GM18526 (cell line): ENCODE data around the gene MYO18A.

Source experiments
- POLR2A ChIP-seq: IDR thresholded peaks from 3 replicates; pipeline ENCODE4 v1.6.1; 2011; ENCODE audit not compliant: insufficient read length; ENCODE audit errors: extremely low read depth

The MYO18A gene

DNA sequence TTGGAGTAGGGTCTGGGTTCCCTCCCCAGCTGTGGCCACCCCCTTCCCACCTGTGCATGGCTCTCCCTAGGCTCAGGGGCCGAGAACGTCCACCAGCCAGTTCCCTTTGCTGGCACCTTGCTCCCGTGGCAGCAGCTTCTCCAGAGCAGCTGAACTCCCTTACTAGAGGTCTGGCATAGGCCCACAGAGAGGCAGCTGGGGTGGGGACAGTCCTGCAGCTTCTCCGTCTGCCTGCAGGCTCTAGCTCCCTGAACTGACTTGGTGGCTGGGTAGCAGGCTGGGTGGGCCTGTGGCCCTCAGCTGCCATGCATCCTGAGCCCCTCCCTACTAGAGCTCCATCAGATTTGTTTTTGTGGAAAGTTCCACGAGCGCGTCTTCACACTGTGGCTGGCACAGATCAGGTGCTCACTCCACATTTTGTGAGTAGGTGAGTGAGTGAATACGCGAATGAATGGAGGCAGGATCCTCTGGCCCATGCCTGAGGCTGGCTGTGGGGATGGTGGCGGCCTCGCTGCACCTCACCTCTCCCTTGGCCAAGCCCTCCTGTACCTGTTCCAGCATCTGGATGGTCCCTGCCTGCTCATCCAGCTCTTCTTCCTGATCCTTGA, 86.0 kb downstream of the MYO18A start:
- TF ChIP-seq POLR2A = no peak

DNA sequence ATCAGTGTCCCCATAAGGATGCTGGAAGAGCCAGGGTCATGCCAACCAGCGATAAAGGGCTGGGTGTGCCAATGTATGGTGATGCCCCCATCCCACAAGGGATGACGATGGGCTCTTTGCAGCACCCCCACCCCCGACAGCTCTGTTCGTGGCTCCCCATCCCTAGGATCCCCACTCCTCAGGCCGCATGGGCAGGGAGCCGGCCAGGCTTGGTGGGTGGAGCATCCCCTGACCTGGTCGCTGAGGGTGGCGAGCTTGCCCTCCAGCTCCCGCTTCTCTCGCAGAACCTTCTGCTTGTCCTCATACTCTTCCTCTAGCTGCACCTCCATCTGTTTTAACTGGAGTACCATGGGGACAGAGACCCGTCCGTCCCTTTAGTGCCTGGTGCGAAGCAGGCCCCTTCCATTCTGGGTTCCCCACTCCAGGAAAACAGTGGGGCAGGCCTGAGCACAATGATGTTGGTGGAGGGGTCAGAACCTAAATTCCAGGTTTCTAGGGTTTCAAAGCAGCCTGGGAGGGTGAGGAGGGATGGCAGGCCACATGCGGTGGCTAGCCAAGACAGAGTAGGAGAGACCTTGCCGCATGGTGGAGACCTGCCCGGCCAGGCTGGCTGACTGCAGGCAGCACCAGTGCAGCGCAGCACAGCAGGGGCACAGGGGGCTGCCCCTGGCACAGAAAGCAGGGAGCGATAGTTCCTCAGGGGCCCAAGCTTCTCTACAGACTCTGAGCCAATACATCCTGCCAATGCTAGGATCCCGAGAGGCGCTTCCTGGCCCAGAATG, 86.9 kb downstream of the MYO18A start:
- no peak for TF ChIP-seq POLR2A

DNA sequence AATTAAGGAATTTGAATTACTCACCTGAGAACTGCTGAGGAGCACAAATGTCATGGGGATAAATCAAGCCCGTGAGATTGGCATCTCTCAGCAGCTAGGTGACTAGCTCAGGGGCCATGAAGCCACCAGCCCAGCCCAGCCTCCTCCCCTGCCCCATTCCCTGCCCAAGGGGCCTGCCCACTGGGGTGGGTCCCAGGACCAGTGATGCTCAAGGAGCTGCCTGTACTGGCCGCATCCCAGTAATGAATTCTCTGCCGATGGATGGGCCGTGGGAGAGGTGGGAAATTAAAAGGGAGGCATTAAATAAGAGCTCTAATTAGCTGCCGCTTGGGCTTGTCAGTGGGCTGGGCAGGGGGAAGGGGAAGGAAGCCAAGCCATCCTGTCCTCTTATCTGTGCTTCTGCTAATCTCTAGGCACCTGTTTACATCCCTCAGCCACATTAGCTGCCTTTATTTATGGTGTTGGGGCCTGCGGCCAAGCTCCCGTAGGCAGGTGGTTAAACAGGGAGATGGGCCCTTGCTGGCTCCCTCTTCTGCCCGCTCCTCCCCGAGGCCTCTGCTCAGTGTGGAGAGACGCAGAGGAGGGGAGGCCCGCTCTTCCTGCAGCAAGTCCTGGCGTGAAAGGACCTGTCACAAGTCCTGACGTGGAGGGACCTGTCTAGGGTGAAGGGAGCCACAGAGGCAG, 88.5 kb downstream of the MYO18A start:
- no peak for TF ChIP-seq POLR2A

DNA sequence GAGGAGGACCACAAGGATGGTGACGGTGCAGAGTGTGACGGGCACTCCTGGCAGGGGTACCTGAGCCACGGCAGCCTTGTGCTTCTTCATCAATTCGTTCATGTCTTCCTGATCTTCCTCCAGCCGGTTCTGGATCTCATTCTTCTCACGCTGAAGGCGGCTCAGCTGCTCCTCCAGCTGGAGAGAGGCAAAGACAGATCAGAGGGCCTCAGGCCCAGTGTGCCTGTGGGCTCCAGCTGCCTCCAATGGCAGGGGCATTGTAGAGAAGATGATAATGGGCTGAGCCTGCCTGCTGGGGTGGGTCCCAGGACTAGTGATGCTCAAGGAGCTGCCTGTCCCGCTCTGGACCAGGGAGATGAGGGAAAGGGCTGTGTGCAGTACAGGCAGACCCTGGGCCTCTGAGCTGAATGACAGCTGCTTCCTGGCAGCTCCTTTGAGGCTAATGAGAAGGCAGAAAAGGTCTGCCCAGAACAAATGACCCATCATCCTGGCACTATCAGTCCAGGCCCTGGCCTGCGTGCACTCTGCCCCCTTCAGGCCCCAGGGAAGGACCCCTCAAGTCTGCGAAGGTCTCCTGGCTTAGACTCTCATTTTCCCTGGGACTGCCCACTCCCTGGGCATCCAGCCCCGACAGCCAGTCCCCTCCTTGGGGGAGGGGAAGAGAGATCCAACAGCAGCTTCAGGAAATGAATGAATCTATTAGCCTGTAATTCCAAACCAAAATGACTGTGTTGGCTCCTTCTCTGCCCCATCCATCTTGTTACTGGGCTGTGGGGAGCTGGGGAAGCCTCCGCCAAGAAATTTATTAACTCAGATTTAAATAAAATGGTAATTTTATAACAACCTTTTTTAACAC, 89.2 kb downstream of the MYO18A start:
- no peak for TF ChIP-seq POLR2A

DNA sequence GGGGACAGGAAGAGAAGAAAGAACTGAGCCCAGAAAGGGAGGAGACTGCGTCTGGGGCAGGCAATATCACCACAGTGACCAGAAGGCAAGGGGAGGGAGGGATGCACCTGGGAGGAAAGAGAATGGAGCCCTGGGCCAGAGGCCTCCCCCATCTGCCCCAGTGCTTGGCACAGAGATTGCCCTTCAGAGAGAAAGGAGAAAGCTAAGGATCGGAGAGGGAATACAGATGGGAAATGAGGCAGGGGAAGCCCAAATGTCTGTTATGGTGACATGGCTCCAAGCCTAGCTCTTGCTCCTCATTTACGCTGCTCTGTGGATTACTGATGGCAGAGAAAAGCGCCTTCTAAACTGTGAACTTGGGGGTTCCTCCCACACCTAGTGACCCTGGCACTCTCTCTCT, 90.1 kb downstream of the MYO18A start:
- no peak for TF ChIP-seq POLR2A

DNA sequence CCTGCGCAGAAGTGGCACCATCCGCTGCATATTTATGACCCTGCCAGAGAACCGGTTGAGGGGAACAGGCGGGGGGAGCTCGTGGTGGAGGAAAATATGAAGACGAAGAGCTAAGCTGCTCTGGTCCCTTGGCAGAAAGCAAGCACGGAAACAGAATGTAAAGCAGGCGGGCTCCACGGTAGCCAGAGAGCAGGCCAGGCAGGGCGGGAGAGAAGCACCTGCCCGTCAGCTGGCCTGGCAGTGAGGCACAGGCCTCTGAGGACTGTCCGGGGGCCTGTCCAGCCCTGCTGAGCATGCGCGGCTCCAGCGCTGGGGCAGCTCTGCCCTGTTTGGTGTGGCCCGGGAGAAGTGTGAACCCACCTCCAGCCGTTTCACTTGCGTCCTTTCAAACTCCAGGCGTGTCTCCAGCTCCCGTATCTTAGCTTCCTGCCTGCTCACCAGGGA, 90.6 kb downstream of the MYO18A start:
- TF ChIP-seq POLR2A = no peak

DNA sequence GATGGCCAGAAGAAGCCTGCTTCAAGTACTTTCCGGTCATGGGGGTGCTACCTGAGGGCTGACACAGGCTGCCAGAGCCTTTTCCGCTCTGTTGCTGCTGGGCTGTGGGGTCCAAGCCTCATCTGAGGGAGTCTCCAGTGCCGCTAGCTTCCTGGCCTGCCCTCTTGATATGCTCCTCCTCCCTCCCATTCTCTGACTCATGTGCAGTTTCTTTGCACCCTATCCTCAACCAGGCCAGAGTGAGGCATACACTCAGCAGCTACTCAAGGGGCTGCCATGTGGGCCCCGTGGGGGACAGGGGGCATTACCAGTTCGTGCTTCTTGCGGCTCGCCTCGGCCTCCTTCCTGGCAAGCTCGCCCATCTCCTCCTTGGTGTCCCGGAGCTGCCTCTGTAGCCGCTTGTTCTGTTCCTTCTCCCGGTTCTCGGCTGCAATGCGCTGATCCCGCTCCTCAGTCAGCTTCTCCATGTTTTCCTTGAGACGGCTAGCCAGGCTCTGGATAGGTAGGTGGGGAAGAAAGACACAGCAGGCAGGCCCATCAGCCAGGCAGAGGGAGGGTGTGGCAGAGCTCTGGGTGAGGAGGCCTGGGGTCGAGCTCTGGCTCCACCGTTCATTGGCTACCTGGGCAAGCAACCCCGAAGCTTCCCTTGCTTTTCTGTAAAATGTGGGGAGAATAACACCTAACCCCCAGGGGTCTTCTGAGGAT, 93.4 kb downstream of the MYO18A start:
- TF ChIP-seq POLR2A = no peak

DNA sequence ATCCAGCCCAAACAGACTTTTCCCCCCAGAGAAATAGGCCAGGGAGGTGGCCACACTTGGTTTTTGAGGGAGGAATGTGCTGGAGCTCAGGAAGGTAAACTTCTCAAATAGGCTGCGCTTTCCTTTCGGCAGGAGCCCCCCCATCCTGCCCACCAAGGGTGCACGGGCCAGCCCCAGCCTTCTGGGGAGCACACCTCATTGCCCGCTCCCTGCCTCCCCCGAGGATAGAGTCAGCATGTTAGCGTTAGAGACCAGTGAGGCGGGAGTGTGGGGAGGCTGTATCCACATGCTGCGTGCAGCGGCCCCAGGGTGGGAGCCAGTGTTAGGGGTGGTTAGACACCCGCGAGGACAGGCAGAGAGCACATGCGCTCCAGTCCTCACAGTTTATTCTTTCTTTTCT, 95.0 kb downstream of the MYO18A start:
- TF ChIP-seq POLR2A = no peak

DNA sequence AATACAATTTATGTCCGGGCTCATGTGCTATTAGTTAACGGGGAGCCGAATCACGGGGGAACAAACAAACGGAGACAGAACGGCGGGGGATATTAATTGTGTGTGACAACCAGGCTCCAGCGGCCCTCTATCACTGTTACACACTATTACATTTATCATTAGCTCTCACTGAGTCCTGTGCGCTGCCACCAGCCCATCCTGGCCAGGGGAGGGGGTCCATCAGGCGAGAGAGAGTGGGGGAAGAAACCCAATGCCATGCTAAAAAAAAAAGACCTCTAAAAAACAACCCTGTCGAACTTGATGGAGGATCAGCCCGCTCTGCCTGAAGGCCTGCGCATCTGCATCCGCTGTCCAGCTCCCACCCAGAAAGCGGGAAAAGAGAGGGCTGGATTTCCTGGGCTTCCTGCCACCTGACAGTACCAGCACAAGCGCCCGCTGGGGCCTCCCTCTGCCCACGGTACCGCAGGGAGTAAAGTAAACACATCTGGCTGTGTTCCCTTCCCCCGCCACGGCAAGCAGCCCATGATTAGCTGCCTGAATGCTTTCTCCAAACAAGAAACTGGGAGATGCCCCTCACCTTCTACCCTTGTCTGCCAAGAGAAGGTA, 95.6 kb downstream of the MYO18A start:
- no peak for TF ChIP-seq POLR2A

DNA sequence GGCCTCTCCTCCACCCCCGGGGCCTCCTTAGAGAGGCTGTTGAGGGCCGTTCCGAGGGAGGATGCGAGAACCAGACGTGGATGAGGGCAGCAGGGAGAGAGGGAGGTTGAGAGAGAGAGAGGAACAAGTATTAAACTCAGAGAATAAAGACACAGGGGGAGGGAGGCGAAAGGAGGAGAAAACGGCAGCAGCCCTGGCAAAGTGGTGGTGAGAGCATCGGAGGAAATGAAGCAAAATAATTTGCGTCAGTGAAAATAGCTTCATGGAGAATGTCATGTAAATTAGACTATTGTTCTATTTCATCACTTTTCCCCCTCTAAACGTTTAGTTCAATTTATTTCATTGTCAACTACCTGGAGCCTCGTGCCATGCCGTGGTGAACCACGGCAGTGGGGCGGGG, 99.2 kb downstream of the MYO18A start:
- no peak for TF ChIP-seq POLR2A

DNA sequence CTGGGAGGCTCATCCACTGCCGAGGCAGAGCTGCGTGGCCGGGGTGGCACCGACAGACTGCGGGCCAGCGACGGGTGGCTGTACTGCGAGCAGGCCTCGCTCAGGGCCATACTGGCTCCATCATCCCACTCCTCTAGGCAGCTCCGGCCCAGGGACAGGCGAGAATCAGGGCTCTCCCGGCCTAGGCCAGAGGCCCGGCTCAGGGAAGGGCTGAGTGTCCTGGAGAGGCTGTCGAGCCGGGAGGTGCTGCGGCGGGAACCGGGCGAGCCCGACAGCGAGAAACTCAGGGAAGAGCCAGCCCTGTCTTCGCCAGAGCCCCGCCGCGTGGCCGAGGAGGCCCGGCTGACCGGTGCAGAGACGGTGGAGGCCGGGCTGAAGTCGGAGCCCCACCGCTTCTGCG, 99.9 kb downstream of the MYO18A start:
- TF ChIP-seq POLR2A = no peak

DNA sequence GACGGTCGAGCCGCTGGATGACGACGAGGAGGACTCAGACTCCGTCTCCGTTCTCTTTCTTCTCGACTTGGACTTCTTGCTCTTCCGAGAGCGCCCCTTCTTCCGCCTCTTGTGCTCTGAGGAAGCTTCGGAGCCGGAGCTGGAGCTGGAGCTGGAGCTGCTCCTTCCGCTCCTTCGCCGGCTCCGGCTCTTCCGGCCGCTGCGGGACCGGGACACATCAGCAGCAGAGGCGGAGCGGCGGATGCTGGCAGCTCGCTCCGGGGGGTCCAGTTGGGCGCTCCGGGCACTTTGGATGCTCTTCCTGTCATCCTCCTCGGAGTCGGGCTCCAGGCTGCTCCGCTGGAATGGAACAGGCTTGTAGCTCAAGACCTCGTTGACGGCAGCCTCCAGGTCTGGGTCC, 100.3 kb downstream of the MYO18A start:
- TF ChIP-seq POLR2A = no peak

DNA sequence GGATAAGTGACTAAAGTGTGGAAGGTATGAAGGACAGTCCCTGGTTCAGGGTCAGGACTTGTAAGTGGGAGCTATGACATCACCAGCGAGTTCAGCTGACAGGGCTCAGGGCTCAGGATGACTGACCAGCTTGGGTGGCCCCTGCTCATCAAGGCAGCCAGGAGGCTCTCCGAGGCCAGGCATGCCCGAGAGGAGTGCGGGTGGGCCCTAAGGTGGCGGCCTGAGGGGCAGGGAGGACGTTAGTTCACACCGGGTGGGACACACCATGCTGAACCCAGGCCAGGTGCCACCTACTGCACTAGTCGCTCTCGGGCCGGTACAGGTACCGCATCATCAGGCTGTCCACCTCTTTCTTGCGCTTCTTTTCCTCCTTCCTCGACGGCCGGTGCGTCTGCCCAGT, 100.8 kb downstream of the MYO18A start:
- TF ChIP-seq POLR2A = no peak
